GM21390 (cell line): ENCODE measurements around the gene FILIP1L.

ENCODE experiments used
- ATAC-seq: cut with Tn5 transposase; IDR thresholded peaks from one replicate; pipeline ENCODE4 v1.9.1; 2021; ENCODE audit not compliant: unreplicated experiment

Gene FILIP1L

DNA sequence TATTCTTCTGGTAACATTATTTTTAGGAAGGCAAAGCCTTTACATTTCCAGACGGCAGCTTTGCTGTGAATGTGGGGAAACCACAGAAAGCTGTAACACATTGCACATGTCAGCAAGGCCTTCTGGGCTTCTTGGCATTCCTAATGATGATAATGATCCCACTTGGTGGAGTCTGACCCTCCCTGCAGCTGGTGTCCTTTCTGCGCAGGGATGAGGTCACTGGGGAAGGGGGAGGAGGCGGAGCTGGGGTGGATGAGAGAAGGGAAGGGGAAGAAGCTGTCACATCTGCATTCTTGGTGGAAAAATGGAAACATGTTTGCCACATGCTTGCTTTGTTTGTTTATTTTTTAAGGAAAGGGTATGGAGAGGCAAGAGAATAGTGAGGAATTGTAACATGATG lies 68.6 kb downstream of the FILIP1L start:
- no peak for ATAC-seq

DNA sequence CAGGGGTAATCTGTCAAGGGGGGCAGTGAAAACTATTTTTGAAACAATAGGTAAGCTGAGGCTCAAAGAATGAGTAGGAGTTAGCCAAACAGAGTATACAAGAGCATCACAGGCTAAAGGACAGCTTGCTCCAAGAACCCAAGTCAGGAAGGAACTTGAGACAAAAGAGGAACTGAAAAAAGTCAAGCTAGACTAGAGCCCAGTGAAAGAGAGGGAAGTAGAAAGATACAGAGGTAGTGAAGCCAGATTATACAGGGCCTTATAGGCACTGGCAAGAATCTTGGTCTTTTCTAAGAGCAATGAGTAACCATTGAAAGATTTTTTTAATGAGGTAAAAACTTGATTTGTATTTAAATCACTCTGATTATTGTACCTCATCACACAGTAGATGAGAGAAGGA lies 69.9 kb downstream of the FILIP1L start:
- peak; percentile 76 for ATAC-seq

DNA sequence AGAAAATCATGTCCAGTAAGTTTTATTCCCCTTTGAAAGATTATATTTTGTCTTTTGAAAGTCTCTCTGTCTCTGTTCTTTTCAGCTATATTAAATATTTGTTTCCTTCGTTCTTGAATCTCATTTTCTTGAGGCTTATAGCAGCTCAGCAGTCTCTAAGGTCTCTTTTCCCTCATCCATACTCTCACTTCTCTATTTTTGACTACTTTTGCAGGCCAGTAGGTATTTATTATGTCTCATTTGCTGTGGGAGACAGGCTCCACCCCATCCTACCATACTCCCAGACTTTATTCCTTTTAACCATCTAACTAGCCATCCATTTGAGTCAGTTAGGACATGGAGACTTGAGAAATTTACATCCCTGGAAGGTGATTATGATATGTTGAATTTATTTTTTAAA lies 71.0 kb downstream of the FILIP1L start:
- ATAC-seq: no peak

DNA sequence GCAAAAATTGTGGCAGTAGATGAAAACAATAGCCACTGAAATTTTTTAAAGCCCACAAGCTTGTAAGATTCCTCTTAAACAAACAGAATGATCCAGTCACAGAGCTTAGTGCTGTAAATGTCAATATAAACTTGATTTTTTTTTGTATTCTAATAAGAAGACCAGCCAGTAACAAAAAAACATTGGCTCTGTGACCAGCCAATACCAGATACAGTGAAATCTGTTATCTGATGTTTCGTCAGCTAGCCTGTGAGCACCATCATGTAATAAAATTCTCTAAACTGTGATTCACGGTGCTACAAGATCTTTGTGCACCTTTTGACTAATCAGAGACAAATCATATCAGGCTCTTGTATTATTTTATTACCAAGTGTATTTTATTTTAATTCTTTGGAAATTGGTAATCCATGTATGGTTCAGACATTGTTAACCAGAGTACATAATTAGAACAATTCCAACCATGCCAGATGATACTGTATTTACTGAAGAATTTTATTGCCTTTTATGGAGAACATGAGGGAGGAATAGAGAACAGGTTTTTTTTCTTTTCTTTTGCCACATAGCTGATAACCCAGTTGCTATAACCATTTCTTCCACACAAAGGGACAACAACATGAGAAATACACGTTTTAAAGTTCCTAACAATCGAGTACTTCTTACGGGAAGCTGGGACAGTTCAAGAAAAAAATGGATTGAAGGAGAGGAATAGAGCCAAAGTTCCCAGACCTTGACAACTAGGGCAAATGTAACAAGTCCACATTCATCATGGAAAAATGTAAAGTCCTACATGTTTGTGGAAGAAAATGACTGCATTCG lies 71.9 kb downstream of the FILIP1L start:
- ATAC-seq: no peak

DNA sequence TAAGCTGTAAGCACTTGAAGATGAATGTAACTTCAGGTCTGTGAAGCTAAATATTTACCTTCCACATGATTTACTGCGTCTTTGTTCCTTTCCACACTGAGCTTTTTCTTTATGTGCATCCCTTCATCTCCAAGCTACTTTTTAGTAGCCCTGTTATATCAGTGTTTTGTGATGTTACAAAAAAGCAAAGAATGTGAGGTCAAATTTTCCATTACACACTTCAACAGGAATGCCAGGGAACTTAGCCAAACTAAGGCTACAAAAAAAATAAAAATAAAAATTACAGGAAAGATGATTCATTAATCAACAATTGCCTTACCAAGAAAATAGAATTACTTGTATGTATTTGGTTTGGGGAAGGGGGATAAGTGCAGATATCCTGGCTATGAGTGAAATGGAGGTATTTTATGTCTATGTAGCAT lies 73.0 kb downstream of the FILIP1L start:
- no peak for ATAC-seq

DNA sequence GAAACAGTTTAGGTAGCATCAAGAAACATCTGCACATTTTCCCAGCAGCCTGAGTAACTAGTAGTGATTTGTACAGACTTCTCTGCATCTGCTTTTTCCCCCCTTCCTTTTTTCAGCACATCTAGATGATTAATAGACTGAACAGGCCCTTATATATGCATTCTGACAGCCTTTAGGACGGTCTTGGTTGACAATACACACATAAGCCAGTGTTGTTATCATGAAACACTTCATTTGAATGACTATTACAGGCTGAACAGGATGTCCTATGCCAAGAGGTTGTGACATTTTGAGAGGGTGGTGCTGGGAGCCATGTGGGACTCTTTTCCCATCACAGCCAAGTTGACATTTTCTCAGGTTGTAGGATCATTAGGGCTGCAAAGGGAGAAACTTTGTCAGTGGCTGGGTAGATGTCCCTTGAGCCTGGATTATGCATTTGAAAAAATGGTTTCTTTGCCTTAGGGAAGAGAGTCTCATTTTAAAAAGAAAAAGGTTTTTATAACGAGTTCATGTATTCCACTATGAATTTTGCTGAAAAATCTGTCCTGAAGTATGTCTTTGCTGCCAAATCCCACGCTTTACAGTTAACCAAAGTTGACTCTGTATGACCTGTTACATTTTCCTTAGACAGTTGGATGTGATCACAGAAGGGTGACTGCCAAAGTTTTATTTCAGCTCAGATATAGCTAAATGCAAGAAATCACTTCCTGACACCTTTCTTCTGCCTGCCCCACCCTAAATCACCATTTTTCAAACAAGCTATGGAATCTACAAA lies 73.7 kb downstream of the FILIP1L start:
- no peak for ATAC-seq

DNA sequence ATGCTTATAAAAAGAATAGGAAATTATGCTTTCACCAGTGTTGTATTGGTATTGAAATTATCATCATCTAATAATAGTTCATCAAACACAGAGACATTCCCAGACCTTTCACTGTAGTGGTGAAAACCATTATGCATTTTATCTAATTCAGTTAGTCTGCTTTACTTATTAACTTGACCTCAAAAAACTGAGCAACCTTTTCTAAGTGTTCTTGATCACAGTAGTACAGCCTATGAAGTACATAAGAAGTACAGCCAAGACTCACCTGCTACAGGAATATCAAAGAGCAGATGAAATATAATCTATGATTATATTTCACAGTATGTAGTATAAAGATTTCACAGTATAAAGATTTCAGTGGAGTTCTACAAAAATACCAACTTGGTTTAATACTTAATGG lies 75.2 kb downstream of the FILIP1L start:
- ATAC-seq: no peak

DNA sequence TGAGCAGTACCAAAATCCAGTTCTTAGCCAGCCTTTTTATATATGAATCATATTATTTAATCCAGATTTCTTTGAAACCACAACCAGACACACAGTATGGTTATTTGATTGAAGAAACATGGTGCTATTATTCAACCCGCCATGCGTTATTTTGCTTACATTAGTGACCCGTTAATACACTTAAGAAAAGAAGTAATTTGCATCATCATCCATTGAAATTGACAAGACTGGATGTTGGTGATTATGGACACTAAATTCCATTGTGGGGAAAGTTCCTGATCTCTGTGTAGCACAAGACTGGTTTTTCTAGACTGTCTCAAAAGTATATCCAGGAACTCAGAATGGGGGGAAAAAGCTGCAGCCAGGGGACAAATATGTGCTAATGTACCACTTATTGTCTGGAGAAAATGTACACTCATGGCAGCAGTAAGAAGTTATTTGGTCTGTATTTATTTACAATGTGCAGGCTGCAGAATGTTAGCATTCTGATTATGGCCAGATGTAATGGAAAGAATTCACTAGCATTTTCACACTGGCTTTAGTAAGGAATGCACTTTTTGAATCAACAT lies 80.3 kb downstream of the FILIP1L start:
- ATAC-seq: no peak

DNA sequence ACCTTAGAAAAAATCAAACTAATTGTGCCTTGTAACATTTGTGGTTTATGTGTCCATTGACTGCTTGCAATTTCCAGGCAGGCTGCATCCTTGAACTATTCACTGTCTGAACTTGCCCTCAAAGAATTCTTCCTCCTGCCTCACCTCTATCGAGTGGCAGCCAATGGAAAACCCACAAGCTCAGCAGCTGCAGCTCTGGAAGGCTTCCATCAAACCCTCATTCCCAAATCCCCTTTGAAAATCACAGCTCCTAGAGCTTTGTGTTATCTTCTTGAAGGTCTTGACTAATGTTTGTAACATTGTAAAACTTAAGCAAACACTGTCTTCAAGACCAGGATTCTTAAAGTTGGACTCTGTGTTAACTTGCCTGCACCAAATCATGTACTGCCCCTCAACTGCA lies 81.1 kb downstream of the FILIP1L start:
- no peak for ATAC-seq

DNA sequence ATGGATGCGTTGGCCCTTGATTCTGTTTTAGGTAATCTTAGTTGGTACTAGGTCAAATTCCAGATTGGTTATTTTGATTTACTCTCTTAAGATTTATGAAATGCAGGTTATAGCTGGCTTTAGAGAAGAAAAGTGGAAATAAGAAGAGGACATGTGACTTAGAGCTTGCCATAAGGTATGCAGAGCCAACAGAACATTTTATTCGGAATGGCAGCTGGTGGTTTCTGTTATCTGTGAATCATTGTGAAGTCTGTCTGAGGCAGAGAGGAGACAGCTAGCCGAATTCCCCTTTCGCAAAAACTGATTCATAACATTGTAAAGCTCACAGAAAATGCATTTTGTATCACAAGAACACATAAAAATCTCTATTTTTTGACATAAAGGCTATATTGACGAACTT lies 82.1 kb downstream of the FILIP1L start:
- ATAC-seq: no peak

DNA sequence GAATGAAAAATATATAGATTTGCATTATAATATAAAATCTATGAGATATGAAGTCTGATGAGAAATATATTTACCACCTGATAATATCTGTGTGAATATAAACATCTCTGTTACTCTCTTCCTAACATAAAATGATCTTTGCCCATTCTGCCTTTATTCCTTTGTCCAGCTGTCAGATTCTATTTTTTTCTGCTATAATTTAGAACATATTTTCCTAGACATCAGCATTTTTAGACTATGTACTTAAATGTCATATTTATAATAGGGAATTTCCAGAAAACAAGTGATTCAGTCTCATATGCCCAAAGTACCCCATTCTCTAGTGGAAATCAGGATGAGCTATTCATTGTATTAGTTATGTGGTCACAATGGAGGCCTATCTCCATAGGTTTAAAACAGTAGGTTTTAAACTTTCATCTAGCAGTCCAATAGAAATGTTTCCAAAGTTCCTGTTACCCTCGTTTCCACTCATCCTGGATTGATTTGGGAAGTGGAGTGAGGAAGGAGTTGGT lies 83.3 kb downstream of the FILIP1L start:
- ATAC-seq: no peak

DNA sequence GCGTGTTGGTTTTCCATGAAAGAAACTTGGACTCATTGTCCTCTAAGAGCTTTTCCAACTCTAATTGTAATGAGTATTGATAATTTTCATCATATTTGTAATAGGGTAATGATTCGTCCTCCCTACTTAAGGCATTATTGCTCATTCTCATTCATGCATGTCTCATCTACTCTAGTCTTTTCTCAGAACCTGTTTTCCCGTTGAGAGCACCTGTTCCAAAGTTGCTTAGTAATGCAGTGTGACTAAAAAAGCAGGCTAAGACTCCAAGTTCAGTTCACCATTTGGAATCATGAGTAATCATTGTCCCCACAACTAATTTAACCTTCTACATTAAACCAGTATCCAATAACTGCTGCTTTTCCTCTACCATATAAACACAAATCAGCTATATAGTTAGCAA lies 84.0 kb downstream of the FILIP1L start:
- no peak for ATAC-seq

DNA sequence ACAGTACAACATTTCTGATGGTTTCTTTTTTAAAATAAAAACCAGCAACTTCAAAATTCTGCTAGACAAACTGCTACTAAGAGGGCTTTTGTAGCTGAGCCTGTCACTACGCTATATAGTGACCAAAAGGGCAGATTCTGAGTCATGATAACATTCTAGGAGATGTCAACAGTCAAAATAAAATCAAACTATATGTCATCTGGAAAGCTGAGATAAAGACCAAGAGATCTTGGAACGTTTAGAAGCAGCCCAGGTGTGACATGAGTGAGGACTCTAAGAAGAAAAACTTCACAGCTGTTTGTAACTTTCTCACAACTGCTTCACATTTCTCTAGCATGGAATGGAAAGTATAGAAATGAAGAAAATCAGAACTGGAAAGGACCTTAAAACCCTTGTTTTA lies 84.6 kb downstream of the FILIP1L start:
- peak; percentile 45 for ATAC-seq

DNA sequence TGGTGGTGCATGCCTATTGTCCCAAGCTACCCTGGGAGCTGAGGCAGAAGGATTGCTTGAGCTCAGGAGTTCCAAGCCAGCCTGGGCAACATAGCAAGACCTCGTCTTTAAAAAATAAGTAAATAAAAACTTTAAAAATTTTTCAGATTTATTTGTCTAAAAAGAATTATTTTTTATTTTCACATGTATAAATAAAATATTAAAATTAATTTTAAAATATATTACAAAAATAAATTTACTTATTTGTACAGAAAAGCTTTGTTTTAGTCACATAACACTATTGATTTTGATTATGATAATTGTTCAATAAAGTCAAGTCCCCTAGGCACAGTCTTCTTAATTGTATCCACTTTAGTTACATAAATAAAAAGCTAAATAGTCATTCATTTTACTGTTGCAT lies 85.2 kb downstream of the FILIP1L start:
- ATAC-seq: no peak

DNA sequence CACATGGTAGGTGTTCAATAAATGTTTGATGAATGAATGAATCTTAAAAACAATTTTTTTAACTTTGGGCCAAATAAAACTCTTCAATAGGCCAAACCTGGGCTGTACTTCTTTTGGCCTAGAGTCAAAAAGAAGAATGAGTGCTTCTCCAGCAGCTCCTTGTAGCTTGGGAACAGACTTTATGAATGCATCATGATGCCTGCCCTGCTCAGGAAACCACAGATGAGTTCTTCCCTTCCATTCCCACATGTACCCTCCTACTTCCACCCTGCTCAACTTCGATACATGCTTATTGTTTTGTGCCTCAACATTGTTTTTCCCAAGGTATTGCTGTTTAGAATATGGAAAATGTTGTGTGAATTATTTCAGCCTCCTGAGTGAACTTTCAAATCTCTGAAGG lies 87.0 kb downstream of the FILIP1L start:
- ATAC-seq: no peak

DNA sequence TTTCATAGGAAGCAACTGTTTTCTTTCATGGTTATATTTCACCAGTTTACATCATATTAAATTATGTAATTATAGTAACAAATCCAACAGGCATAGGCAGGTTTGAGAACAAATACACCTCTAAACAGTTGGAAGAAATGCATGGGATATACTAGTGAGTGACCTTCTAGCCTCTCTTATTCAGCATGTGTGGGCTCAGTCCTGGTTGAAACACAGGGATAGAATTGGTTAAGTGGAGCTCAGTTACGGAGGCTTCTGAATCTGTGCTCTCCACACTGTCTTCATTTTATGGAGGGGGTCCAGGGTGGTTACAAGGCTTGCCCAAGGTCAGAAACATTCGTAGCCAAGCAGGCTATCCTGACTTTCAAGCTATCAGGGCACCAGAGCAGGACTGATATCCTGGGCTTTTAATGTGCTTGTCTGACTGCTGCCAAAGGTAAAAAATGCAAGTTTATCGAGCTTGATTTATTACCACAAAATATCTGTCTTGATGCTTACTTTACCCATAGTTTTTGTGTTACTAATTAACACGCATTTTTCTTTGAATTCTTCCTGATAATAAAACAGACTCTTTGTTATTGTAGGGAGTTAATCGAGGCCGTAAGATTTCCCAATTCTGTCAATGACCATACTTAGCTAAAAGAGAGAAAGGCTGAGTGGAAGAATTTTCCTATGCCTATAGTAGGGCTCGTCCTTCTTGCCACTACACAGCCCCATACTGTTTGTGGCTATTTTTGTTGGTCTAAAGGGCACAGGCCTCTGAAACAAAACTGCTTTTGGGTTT lies 89.6 kb downstream of the FILIP1L start:
- no peak for ATAC-seq

DNA sequence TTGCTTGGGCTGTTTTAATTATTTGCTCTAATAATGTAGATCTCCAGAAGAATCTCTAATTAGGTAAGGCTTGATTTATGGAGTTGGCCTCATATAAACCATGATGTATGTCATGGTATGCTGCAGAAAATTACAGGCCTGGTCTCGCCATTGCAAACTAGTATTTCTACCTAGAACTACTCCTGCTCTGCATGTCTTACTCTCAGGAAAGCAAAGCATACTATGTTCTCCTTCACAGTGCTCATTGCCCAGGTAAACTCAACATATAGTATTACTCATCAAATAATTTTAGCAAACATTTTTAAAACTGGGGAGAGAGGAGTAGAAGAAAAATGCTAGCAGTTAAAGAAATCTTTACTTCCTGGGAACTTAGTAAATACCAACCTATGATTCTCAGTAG lies 90.7 kb downstream of the FILIP1L start:
- ATAC-seq: no peak

DNA sequence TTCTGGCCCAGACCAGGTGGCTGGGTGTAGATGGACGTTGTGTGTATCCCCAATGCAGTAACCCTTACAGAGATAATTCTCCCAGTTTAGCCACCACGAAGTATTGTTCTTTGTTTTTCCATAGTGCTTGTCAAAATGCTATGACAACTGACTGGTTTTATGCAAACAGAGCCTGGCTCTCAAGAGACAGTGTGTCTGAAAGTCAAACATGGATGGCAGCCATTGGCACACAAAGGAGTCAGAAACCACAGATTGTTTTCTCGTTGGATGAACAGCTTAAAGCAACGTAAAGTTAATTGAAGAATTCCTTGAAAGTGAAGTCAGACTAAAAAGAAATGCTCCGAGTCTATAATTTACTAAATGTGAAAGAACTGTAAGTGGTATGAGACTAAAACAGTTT lies 91.2 kb downstream of the FILIP1L start:
- ATAC-seq: no peak

DNA sequence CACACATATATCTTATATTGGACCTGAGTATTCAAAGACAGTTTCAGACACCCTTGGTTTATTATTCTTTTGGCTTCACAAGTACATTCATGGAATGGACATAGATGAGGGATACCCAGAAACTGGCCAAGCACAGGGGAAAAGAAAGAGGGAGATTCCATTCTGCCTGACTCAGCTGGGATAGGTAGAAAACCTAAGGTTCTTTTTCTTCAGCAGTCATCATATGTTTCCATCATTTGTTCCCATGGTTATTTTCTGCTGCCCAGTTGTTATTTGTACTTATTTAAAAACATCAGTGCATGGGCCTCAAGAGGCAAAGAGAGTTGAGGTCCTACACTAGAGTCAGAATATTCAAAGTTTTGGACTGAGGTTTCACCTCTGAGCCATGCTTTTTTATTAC lies 91.8 kb downstream of the FILIP1L start:
- ATAC-seq: no peak

DNA sequence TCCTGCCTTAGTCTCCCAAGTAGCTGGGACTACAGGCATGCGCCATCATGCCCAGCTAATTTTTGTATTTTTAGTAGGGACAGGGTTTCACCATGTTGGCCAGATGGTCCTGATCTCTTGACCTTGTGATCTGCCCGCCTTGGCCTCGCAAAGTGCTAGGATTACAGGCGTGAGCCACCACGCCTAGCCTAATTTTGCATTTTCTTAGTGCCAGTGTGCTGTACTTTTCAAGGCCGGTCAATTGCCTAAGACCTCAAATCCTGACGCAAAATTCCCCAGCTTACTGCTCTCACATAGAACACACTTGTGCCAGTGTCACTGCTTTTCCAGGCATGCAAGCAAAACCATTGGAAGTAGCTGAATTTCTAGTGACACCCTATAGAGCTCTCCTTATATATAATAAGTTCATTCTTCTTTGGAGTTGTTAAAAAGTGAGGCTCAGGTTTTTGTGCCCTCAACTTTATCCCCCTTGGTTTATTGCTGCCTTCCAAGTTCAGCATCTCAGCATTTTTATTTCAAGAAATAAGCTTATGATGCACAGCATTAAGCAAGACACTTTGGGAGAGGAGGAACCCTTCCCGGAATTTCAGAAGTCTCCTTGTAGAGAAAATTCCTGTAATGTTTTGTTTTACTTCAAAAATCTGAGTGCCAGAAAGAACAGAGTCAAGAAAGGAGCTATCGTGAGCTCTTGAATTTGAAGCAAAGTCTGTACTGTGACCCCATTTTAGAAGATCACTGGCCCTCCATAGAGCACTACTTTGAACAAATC lies 93.2 kb downstream of the FILIP1L start:
- no peak for ATAC-seq
